K562 (cell line): Measurements from ENCODE around the gene GIT2. TPM values are rescaled to one million over a fixed set of nuclear protein-coding genes. Genes with fewer than 3 reads are reported as not detected.

Experiments
- ATAC-seq: fragments of 200-7000 bp; cut with Tn5 transposase; 3 replicates; pipeline ENCODE4 v1.9.1; 2020; ENCODE audit warnings: moderate library complexity
- BruUV-seq: library from RNA; stranded (reverse); fragments of 400-500 nt; replicated peaks from 2 replicates; lab custom pipeline; 2021; lab: Mats Ljungman, UMichigan
- CTCF ChIA-PET: fragments of 300-600 bp; formaldehyde crosslinking; extraction: SDS; loops from one replicate; lab custom pipeline; 2021; ENCODE audit warnings: low intra/inter-chr PET ratio; lab: Yijun Ruan, JAX
- POLR2A ChIA-PET: fragments of 300-600, 350-650 bp; sonication (Branson Sonifier 250); formaldehyde crosslinking; extraction: SDS; loops from one replicate; lab custom pipeline; 2021; ENCODE audit warnings: antibody characterized with exemption, inconsistent platforms; lab: Yijun Ruan, JAX
- DNase-seq, 4 experiments: peaks; one replicate each; pipeline versions ENCODE4 v3.0.0 to v3.0.0-alpha.2; 2011 to 2018; ENCODE audit warnings: low spot score in 3 of 4, mixed read lengths in 3 of 4; ENCODE audit errors: extremely low read depth in 1 of 4
- FAIRE-seq: peaks from 2 replicates; lab custom pipeline; 2011; peaks lifted over from hg19 to GRCh38; lab: Jason Lieb, UNC
- H2AFZ ChIP-seq: 2 replicates; pipeline ENCODE4 v1.6.0; 2011; ENCODE audit warnings: low read depth, low read length, control low read depth, inconsistent platforms
- H3K27ac ChIP-seq: fragments of 200-600 bp; 3 replicates; pipeline ENCODE4 v1.8.0; 2011; ENCODE audit warnings: low read depth, mild to moderate bottlenecking, control low read depth, inconsistent platforms, low read length, moderate library complexity, mixed read lengths; ENCODE audit errors: extremely low read depth
- H3K27me3 ChIP-seq, 2 experiments: fragments of 300-600 bp in 1 of 2; 2 replicates in 1 of 2; 3 replicates in 1 of 2; pipeline versions ENCODE4 v1.6.0 to v1.8.0; 2011; ENCODE audit warnings: inconsistent platforms in 2 of 2, low read length in 2 of 2, mild to moderate bottlenecking in 1 of 2, mixed read lengths in 1 of 2, moderate library complexity in 1 of 2; ENCODE audit not compliant: control insufficient read depth in 2 of 2, insufficient read depth in 2 of 2
- H3K36me3 ChIP-seq: fragments of 300-600 bp; 3 replicates; pipeline ENCODE4 v1.8.0; 2011; ENCODE audit warnings: mild to moderate bottlenecking, low read length, inconsistent platforms; ENCODE audit not compliant: control insufficient read depth, insufficient read depth
- H3K4me1 ChIP-seq, 2 experiments: fragments of 200-600 bp in 1 of 2; replicated peaks in 1 of 2; 2 replicates in 1 of 2; 3 replicates in 1 of 2; pipeline versions ENCODE4 v1.5.1 to v1.8.0; 2011; ENCODE audit warnings: inconsistent platforms in 2 of 2, low read length in 2 of 2, mild to moderate bottlenecking in 1 of 2, mixed read lengths in 1 of 2, moderate library complexity in 1 of 2; ENCODE audit not compliant: control insufficient read depth in 2 of 2, insufficient read depth in 2 of 2
- H3K4me2 ChIP-seq: 2 replicates; pipeline ENCODE4 v1.6.1; 2011; ENCODE audit warnings: low read length, control low read depth, inconsistent platforms, mixed read lengths; ENCODE audit not compliant: insufficient read depth
- H3K4me3 ChIP-seq: fragments of 200-600 bp; sonication (generic), shearing (Covaris generic); 2 replicates; pipeline ENCODE4 v1.5.1; 2016; ENCODE audit warnings: control low read depth, inconsistent platforms
- H3K79me2 ChIP-seq: fragments of 200-600 bp; 3 replicates; pipeline ENCODE4 v1.8.0; 2011; ENCODE audit warnings: low read length, inconsistent platforms; ENCODE audit not compliant: control insufficient read depth, insufficient read depth
- H3K9ac ChIP-seq, 2 experiments: 2 replicates each; pipeline versions ENCODE4 v1.6.0 to v1.6.1; 2011; ENCODE audit warnings: low read depth in 2 of 2, low read length in 2 of 2, control low read depth in 1 of 2, inconsistent platforms in 1 of 2, mild to moderate bottlenecking in 1 of 2, mixed read lengths in 1 of 2; ENCODE audit not compliant: insufficient read depth in 1 of 2
- H3K9me1 ChIP-seq: one replicate; pipeline ENCODE4 v1.6.0; 2011; ENCODE audit warnings: inconsistent platforms, mild to moderate bottlenecking, low read length, moderate library complexity; ENCODE audit not compliant: control insufficient read depth, insufficient read depth
- H3K9me3 ChIP-seq: replicated peaks from 2 replicates; pipeline ENCODE4 v1.5.1; 2011; ENCODE audit warnings: low read depth, low read length, inconsistent platforms; ENCODE audit not compliant: control insufficient read depth, insufficient read depth
- H4K20me1 ChIP-seq: replicated peaks from 2 replicates; pipeline ENCODE4 v1.6.1; 2011; ENCODE audit warnings: low read length, inconsistent platforms, mixed read lengths; ENCODE audit not compliant: control insufficient read depth, insufficient read depth
- BCOR ChIP-seq: fragments of 450-650 bp; IDR thresholded peaks from 2 replicates; pipeline ENCODE4 v1.6.1; 2016
- BHLHE40 ChIP-seq: IDR thresholded peaks from 2 replicates; pipeline ENCODE4 v1.6.1; 2011; ENCODE audit warnings: low read length, improper control_type of control experiment
- CXXC5 ChIP-seq: fragments of 250-450 bp; sonication (Bioruptor Pico); IDR thresholded peaks from 2 replicates; pipeline ENCODE4 v1.8.0; 2022; ENCODE audit warnings: inconsistent platforms, mild to moderate bottlenecking, moderate library complexity
- FOXM1 ChIP-seq, 2 experiments: fragments of 450-650 bp in 1 of 2; sonication (generic) in 1 of 2; formaldehyde crosslinking in 1 of 2; IDR thresholded peaks; 2 replicates each; pipeline versions ENCODE4 v1.6.1 to v1.9.0; 2017 to 2022; ENCODE audit warnings: low read depth in 2 of 2, mild to moderate bottlenecking in 2 of 2, missing genetic modification reagents in 1 of 2, moderate library complexity in 1 of 2
- KHSRP ChIP-seq: fragments of 450-650 bp; IDR thresholded peaks from 2 replicates; pipeline ENCODE4 v1.6.1; 2017
- MAZ ChIP-seq, 2 experiments: fragments of 450-650 bp in 1 of 2; sonication (generic) in 1 of 2; formaldehyde crosslinking; IDR thresholded peaks in 1 of 2; conservative IDR thresholded peaks in 1 of 2; 2 replicates each; pipeline versions ENCODE4 v1.4.0 to v1.5.0; 2020; ENCODE audit warnings: mild to moderate bottlenecking in 1 of 2, missing genetic modification reagents in 1 of 2
- MCM2 ChIP-seq: fragments of 450-650 bp; IDR thresholded peaks from 2 replicates; pipeline ENCODE4 v1.6.1; 2017; ENCODE audit warnings: low read depth, mild to moderate bottlenecking
- RREB1 ChIP-seq: fragments of 250-450 bp; sonication (Bioruptor Pico); IDR thresholded peaks from 2 replicates; pipeline ENCODE4 v1.4.0; 2020
- SIN3A ChIP-seq, 2 experiments: fragments of 150-350 bp in 1 of 2; IDR thresholded peaks; 2 replicates each; pipeline ENCODE4 v1.6.1; 2011 to 2016; ENCODE audit warnings: borderline replicate concordance in 2 of 2, low read depth in 2 of 2, low read length in 2 of 2, mild to moderate bottlenecking in 2 of 2, moderate library complexity in 2 of 2; ENCODE audit not compliant: control insufficient read depth in 1 of 2
- SMAD1 ChIP-seq: fragments of 150-350 bp; IDR thresholded peaks from 2 replicates; pipeline ENCODE4 v1.6.1; 2014; ENCODE audit warnings: low read length, low read depth; ENCODE audit not compliant: partially characterized antibody
- SMAD4 ChIP-seq: fragments of 250-450 bp; sonication (Bioruptor Pico); conservative IDR thresholded peaks from 2 replicates; pipeline ENCODE4 v1.8.0; 2021; ENCODE audit warnings: inconsistent platforms, mild to moderate bottlenecking, moderate library complexity
- XRCC3 ChIP-seq: fragments of 450-650 bp; IDR thresholded peaks from 2 replicates; pipeline ENCODE4 v1.6.1; 2017; ENCODE audit warnings: mild to moderate bottlenecking, moderate library complexity
- ZC3H8 ChIP-seq: fragments of 450-650 bp; IDR thresholded peaks from 2 replicates; pipeline ENCODE4 v1.6.1; 2017
- ZNF274 ChIP-seq: IDR thresholded peaks from 2 replicates; pipeline ENCODE4 v1.6.1; 2011; ENCODE audit warnings: low read depth, mild to moderate bottlenecking, low read length, moderate library complexity, borderline replicate concordance
- ZNF586 ChIP-seq: fragments of 450-650 bp; formaldehyde crosslinking; conservative IDR thresholded peaks from 2 replicates; pipeline ENCODE4 v1.4.0; 2020; ENCODE audit warnings: mild to moderate bottlenecking, moderate library complexity
- ZNF75A ChIP-seq: fragments of 450-650 bp; formaldehyde crosslinking; IDR thresholded peaks from 2 replicates; pipeline ENCODE4 v1.4.0; 2020; ENCODE audit warnings: mild to moderate bottlenecking
- WGBS: fragments of 100-300 bp; shearing (Covaris generic); methylation state at CpG from one replicate; pipeline ENCODE4 v1.1.6; 2016; ENCODE audit warnings: low coverage, mixed read lengths; ENCODE audit not compliant: insufficient coverage; ENCODE audit errors: missing lambda C conversion rate; 5-methylcytosine and 5-hydroxymethylcytosine counted together
- in situ Hi-C: fragments of 300-500 bp; cut with MboI; formaldehyde crosslinking; loops from 4 replicates; pipeline ENCODE4 v1.15.0; 2018; ENCODE audit warnings: inconsistent platforms, mixed read lengths
- intact Hi-C: fragments of 100-400 bp; cut with micrococcal nuclease; formaldehyde crosslinking; loops from 2 replicates; pipeline ENCODE4 v1.14.2; 2022
- polyA plus RNA-seq, 8 experiments: library from polyadenylated mRNA; depleted of rRNA in 4 of 8; stranded (reverse) in 5 of 8; unstranded in 3 of 8; fragments of >200 nt; fragmentation: Nextera tagmentation in 2 of 8; fragmentation: Illumina TruSeq in 1 of 8; extraction: Ambion mirVana in 2 of 8; extraction: Trizol in 1 of 8; gene quantifications; 2 replicates each; pipeline versions ENCODE4 v1.2.1 to v1.2.3, GENCODE V29; 2011 to 2014; ENCODE audit warnings: inconsistent platforms in 1 of 8, missing spikeins in 1 of 8
- total RNA-seq, 7 experiments: library from RNA; depleted of rRNA in 6 of 7; stranded (reverse); fragments of >200 nt in 6 of 7; fragmentation: Illumina TruSeq in 2 of 7; extraction: Trizol in 2 of 7; gene quantifications; 2 replicates each; pipeline versions ENCODE4 v1.2.1 to v1.2.3, GENCODE V29; 2011 to 2021; ENCODE audit warnings: low replicate concordance in 1 of 7
- TF ChIP-seq, protein P1 (sequence below), 2 experiments: fragments of 200-800 bp in 1 of 2; sonication (Bioruptor generic) in 1 of 2; sonication (generic) in 1 of 2; formaldehyde crosslinking in 1 of 2; IDR thresholded peaks in 1 of 2; conservative IDR thresholded peaks in 1 of 2; 2 replicates each; pipeline versions ENCODE4 v1.5.0 to v1.6.1; 2016 to 2020; ENCODE audit warnings: missing compliant biosample characterization in 1 of 2, missing genetic modification characterization in 1 of 2, missing genetic modification reagents in 1 of 2

Gene GIT2
- total and polyA plus RNA-seq, 9 of the 15 experiments (the other 6 are each of a cell fraction or from before 2014, with no cell fraction given): 4.0 to 30.4 (median 23.5) TPM

DNA sequence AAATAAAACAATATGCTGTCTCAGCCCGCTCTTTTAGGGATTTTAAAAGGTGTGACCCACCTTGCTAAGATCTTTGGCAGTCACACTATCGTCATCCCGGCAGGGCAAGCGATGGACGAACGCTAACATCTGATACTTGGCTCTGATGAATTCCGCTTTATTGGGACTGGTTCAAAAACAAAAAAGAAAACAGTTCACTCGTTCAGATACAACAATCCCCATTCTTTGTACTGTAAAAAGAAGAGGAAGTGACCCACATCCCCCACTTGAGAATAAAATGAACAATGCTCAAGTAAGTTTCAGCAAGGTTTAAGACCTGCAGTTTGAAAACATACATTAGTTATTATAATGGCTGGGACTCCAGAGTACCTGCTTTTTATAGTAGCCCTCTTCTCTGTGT is 7.3 kb downstream of the GIT2 start:
- H3K9me1 ChIP-seq: no peaks in the 10 kb centered on the region
- in situ Hi-C loops (no loop called here), intact Hi-C loops (no loop called here)
- BruUV-seq: no TSS peak
- FAIRE-seq (no peak), ATAC-seq (no peak), DNase-seq (no peak)
- no peak overlapping the region for H3K4me3 ChIP-seq
- H3K27me3 ChIP-seq: no peaks in the 10 kb centered on the region
- ChIA-PET POLR2A (interaction anchor here (0.6 kb wide), 1 partner anchor 920 kb away, joined by 3 read pairs; no protein-coding TSS in a partner anchor), CTCF (no interaction called here)
- no peaks in the 10 kb centered on the region for H4K20me1 ChIP-seq
- no peaks in the 10 kb centered on the region for H3K9me3 ChIP-seq
- no peak overlapping the region for H2AFZ ChIP-seq
- H3K4me2 ChIP-seq: no peak overlapping the region
- no peak overlapping the region for H3K27ac ChIP-seq
- no peak overlapping the region for H3K9ac ChIP-seq
- peaks cover 57% of the 10 kb centered on the region; the same call in 2 of the 3 replicates for H3K36me3 ChIP-seq
- peaks cover 15% of the 10 kb centered on the region for H3K79me2 ChIP-seq
- TF ChIP-seq ZNF75A (no peak), BHLHE40 (no peak), ZNF274 (no peak), ZNF586 (CRISPR knock-in tag) (no peak), XRCC3 (no peak), SIN3A (IDR thresholded peaks at IDR 0.05; ENCODE audit: borderline replicate concordance in 2 of 2, control insufficient read depth in 1 of 2, low read depth in 2 of 2, low read length in 2 of 2) (no peak), BCOR (no peak), SMAD1 (no peak), MAZ (CRISPR knock-in tag; conservative IDR thresholded peaks at IDR 0.05 in 1 of 2, IDR thresholded peaks at IDR 0.05 in 1 of 2) (no peak), SMAD4 (CRISPR knock-in tag) (no peak), FOXM1 (IDR thresholded peaks at IDR 0.05; ENCODE audit: low read depth) (no peak), FOXM1 (CRISPR knock-in tag; IDR thresholded peaks at IDR 0.05; ENCODE audit: low read depth) (no peak), KHSRP (no peak), RREB1 (CRISPR knock-in tag) (no peak), MCM2 (no peak), ZC3H8 (no peak), CXXC5 (CRISPR knock-in tag) (no peak)
- TF ChIP-seq, protein P1, sequence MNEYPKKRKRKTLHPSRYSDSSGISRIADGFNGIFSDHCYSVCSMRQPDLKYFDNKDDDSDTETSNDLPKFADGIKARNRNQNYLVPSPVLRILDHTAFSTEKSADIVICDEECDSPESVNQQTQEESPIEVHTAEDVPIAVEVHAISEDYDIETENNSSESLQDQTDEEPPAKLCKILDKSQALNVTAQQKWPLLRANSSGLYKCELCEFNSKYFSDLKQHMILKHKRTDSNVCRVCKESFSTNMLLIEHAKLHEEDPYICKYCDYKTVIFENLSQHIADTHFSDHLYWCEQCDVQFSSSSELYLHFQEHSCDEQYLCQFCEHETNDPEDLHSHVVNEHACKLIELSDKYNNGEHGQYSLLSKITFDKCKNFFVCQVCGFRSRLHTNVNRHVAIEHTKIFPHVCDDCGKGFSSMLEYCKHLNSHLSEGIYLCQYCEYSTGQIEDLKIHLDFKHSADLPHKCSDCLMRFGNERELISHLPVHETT (CRISPR knock-in tag; conservative IDR thresholded peaks at IDR 0.05 in 1 of 2, IDR thresholded peaks at IDR 0.05 in 1 of 2): no peak
- TF ChIP-seq, all 486 proteins: peak for 0
- H3K4me1 ChIP-seq: 0 out of 5 replicates have a peak, but pooled peaks cover 0 to 2% of the 10 kb centered on the region in 2 experiments
- WGBS: 85% methylated on average over 8 of the region's 8 CpGs
